Posterior cingulate gyrus (tissue), 11 donors: Measurements from ENCODE around the gene ZFP92.

Source experiments
- DNase-seq, 10 donors: peaks; one replicate each; pipeline versions ENCODE4 v3.0.0 to v3.0.0-alpha.2; 2020 to 2021; ENCODE audit warnings: mixed read lengths in 3 of 10
- intact Hi-C: fragments of 100-400 bp; cut with DNase I; formaldehyde crosslinking; loops from one replicate; pipeline ENCODE4 v1.15.1; 2023

Gene ZFP92

GRCh38 chrX:153450114-153450948 is 39.1 kb downstream of the ZFP92 start:
- peak in 2 of 10 donors; percentile 66 to 72 for DNase-seq
- intact Hi-C loops, result no loop called here

- intact Hi-C loops, result no loop called here
- DNase-seq, result peak in 3 of 10 donors; percentile 5 to 79 (median 35)
These were observed 39.6 kb downstream of the ZFP92 start for GRCh38 chrX:153450949-153451277.

- intact Hi-C loops, result no loop called here
- DNase-seq, result peak in 4 of 10 donors; percentile 5 to 82 (median 42)
These were observed 43.8 kb downstream of the ZFP92 start for GRCh38 chrX:153454901-153455550.

DNA sequence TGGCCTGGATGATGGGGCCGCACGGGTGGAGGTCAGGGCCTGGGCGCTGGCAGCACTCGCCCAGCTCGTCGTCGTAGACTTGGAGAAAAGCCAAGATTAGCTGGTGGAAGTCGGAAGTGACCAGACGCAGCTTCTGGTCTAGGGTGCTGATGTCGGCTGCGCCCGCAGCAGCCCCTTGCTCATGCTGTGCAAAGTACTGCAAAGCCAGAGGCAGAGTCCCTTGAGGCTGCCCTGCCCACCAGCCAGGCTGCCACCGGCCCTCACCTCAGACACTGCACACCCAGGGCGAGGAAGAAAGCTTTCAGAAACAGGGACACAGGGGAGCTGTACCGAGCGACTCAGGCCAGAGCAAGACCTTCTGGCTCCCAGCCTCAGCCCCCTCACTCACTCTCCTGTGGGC is 44.3 kb downstream of the ZFP92 start:
- intact Hi-C loops, result no loop called here
- peak in 2 of 10 donors; percentile 58 to 80 for DNase-seq

DNA sequence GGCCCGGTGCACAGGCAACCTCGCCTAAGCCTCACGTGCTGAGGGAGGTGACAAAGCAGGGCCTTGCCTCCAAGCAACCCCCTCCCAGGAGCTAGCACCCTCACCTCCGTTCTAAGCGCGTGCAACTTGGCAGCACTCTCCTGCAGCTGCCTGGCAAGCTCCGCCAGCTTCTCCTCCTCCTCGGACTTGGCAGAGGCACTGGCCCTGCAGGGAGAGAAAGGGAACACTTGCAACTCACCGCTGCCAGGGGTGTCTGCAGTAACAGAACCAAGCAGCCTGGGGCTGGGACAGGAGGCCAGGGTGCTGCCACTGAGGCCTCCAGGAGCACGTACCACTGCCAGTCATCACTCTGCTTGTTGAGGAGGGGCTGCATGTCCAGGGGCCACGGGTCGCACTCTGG is 44.9 kb downstream of the ZFP92 start:
- intact Hi-C loops, result no loop called here
- peak in 9 of 10 donors; percentile 17 to 96 (median 70) for DNase-seq

- peak in 3 of 10 donors; percentile 49 to 72 (median 51) for DNase-seq
- intact Hi-C loops, result no loop called here
These were observed 45.4 kb downstream of the ZFP92 start for GRCh38 chrX:153456704-153457103.

DNA sequence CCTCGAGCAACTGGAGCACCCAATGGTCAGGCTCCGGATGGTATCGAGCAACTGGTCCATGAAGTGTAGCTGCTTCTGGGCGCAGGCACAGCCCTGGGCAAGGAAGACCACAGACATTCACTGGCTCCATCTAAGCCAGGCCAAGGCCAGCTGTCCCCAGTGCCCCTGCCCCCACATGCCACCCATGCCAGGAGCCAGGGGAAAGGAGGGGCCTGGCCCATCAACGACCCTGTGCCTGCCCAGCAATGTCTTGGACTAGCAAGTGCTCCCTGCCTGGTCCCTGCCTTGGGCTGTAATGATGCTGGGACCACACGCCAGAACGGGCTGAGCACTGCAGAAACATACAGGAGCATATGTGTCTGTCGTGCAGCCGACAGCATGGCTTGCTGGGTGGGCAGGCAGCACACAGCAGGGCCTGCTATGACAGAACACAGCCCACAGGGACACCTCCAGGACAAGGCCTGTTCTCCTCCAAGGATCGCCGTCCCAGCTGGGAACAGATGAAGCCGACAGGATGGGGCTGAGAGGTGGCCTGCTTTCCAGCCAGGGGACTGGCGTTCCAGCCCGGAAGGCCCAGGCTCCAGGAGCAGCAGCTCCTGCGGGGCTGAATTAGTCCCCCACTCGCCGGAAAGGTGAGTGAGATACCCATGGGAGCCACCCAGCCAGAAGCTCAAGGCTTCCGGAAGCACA is 46.0 kb downstream of the ZFP92 start:
- peak in 3 of 10 donors; percentile 60 to 75 (median 62) for DNase-seq
- intact Hi-C loops, result no loop called here

DNA sequence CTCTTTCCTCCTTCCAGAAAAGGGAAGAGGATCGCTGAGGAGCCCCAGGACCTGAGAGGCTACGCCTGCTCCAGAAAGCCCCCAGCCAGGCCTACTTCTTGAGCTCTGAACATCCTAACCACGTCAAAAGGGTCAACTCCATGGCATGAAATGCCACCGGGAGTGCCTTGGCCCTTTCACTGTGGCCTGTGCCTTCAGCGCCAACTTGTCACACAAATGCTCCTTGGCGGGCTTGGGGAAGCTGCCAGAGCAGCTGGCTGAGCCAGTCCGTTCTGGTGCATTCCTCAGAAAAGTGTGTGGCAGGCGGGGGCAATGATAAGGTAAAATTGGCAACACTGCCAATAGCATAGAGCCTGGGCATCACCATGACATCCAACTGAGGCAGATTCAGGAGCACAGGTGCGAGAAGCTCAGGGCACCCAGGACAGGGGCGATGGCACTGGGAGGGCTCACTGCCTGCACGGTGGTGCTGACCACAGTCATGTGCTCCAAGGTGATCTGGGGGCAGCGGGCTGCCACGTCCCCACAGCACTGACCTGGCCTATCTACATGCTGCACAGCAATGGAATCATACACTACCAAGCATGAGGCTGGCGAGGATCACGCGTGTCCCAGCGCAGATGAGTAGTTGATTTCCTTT is 46.7 kb downstream of the ZFP92 start:
- intact Hi-C loops, result no loop called here

DNA sequence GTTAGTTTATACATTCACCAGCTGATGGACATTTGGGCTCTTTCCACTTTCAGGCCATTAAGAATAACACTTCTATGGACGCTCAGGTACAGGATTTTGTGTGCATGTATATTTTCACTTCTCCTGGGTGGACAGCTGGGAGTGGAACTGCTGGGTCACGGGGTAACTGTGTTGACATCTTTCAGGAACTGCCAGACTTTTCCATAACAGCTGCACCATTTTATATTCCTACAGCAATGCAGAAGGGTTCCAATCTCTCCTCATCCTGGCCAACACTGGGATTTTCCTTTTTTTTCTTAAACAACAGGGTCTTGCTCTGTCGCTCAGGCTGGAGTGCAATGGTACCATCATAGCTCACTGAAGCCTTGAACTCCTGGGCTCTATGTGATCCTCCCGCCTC is 47.2 kb downstream of the ZFP92 start:
- intact Hi-C loops, result no loop called here

More for the DNA sequence above, 46.7 kb downstream of the ZFP92 start:
- peak in 3 of 10 donors; percentile 61 to 69 (median 65) for DNase-seq

DNA sequence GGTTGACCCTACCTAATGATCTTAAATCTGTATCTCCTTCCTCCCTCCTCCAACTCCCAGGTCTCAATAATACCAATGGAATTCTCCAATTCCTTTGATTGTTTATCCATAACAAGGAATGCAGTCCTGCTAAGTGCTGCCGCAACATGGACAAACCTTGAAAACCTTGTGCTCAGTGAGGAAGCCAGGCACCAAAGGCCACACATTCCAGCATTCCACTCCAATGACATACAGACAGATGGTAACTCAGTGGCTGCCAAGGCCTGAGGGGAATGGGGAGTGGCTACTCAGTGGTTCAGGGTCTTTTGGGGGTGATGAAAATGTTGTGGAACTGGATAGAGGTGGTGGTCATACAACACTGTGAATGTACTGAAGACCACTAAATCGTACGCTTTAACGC is 48.7 kb downstream of the ZFP92 start:
- intact Hi-C loops, result no loop called here
- peak in 1 of 10 donors; percentile 32 for DNase-seq

More for the DNA sequence above, 47.2 kb downstream of the ZFP92 start:
- DNase-seq, result no peak

- DNase-seq, result peak in 8 of 10 donors; percentile 48 to 93 (median 58)
- intact Hi-C loops, result no loop called here
These were observed 49.6 kb downstream of the ZFP92 start for GRCh38 chrX:153460826-153461225.
